Measurements from ENCODE around the gene GPX4. TPM values are rescaled to one million over a fixed set of nuclear protein-coding genes. Genes with fewer than 3 reads are reported as not detected.
A peak's percentile ranks its signal among the peaks of the same experiment; 100 is the strongest.

The GPX4 gene
- total and polyA plus RNA-seq, 2 of the 13 experiments (the other 11 are each of a cell fraction or from before 2014, with no cell fraction given), result 535 to 613 TPM

- TF ChIP-seq SOX5 (CRISPR knock-in tag; IDR thresholded peaks at IDR 0.05; ENCODE audit: borderline replicate concordance), result no peak; the same call in none of the 2 replicates
- TF ChIP-seq ZNF572 (CRISPR knock-in tag; IDR thresholded peaks at IDR 0.05), result no peak
- no peak for TF ChIP-seq AFF4 (CRISPR knock-in tag; IDR thresholded peaks at IDR 0.05)
- 0 out of 2 replicates have a peak, but pooled peaks have one; percentile 42 for TF ChIP-seq WIZ (CRISPR knock-in tag; IDR thresholded peaks at IDR 0.05)
- no peak for TF ChIP-seq CREM (IDR thresholded peaks at IDR 0.05)
- no peak for TF ChIP-seq CREM (CRISPR knock-in tag; IDR thresholded peaks at IDR 0.05)
- TF ChIP-seq ZNF777 (CRISPR knock-in tag; IDR thresholded peaks at IDR 0.05), result no peak
- TF ChIP-seq NAIF1 (CRISPR knock-in tag; IDR thresholded peaks at IDR 0.05; ENCODE audit: borderline replicate concordance), result no peak
- peak; percentile 87 for TF ChIP-seq ZNF709 (CRISPR knock-in tag; IDR thresholded peaks at IDR 0.05)
- TF ChIP-seq SETDB1 (CRISPR knock-in tag; IDR thresholded peaks at IDR 0.05; ENCODE audit: borderline replicate concordance), result no peak
- TF ChIP-seq REPIN1 (CRISPR knock-in tag; IDR thresholded peaks at IDR 0.05; ENCODE audit: borderline replicate concordance, low read depth), result 0 out of 2 replicates have a peak, but pooled peaks have one; percentile 36
- no peak for TF ChIP-seq ZSCAN21 (CRISPR knock-in tag; IDR thresholded peaks at IDR 0.05; ENCODE audit: borderline replicate concordance)
- TF ChIP-seq JARID2 (CRISPR knock-in tag; IDR thresholded peaks at IDR 0.05; ENCODE audit: insufficient replicate concordance), result no peak
- TF ChIP-seq MIER3 (CRISPR knock-in tag; IDR thresholded peaks at IDR 0.05; ENCODE audit: borderline replicate concordance), result no peak; the same call in 1 of the 2 replicates
- TF ChIP-seq ZNF841 (CRISPR knock-in tag; IDR thresholded peaks at IDR 0.05; ENCODE audit: borderline replicate concordance), result no peak
- TF ChIP-seq NR2C2 (CRISPR knock-in tag; IDR thresholded peaks at IDR 0.05; ENCODE audit: borderline replicate concordance), result peak; percentile 32; the same call in 1 of the 2 replicates
- peak; percentile 30 for TF ChIP-seq ASH2L (IDR thresholded peaks at IDR 0.05; ENCODE audit: insufficient read length, low read depth, low read length)
- TF ChIP-seq ZNF20 (CRISPR knock-in tag; IDR thresholded peaks at IDR 0.05), result no peak
- no peak for TF ChIP-seq SMAD3 (CRISPR knock-in tag; IDR thresholded peaks at IDR 0.05)
- no peak for TF ChIP-seq ZBTB3 (CRISPR knock-in tag; IDR thresholded peaks at IDR 0.05; ENCODE audit: borderline replicate concordance, low read depth)
- TF ChIP-seq ZNF121 (CRISPR knock-in tag; IDR thresholded peaks at IDR 0.05), result no peak; the same call in 1 of the 2 replicates
- no peak for TF ChIP-seq PATZ1 (CRISPR knock-in tag; IDR thresholded peaks at IDR 0.05)
- peak; percentile 41; the same call in 1 of the 2 replicates for TF ChIP-seq ATF7-NPFF (CRISPR knock-in tag; IDR thresholded peaks at IDR 0.05; ENCODE audit: low read depth)
- TF ChIP-seq HINFP (CRISPR knock-in tag; IDR thresholded peaks at IDR 0.05; ENCODE audit: low read depth), result no peak
These were observed at the start of gene GPX4 (continued) for GRCh38 chr19:1103708-1104310.
